Duodenal mucosa (tissue), 2 donors: ENCODE data around the gene DPYD.

Source experiments
- H3K27ac ChIP-seq: one replicate; pipeline ENCODE4 v1.7.0; 2013; ENCODE audit warnings: low read depth, low read length
- H3K27me3 ChIP-seq, 2 donors: one replicate each; pipeline ENCODE4 v1.7.0; 2013; ENCODE audit warnings: low read length in 2 of 2, control low read depth in 1 of 2; ENCODE audit not compliant: insufficient read depth in 2 of 2, control insufficient read depth in 1 of 2
- H3K36me3 ChIP-seq, 2 donors: one replicate each; pipeline ENCODE4 v1.7.0; 2013; ENCODE audit warnings: low read length in 2 of 2, control low read depth in 1 of 2; ENCODE audit not compliant: insufficient read depth in 2 of 2, control insufficient read depth in 1 of 2
- H3K4me1 ChIP-seq, 2 donors: one replicate each; pipeline ENCODE4 v1.7.0; 2013; ENCODE audit warnings: low read length in 2 of 2, control low read depth in 1 of 2; ENCODE audit not compliant: insufficient read depth in 2 of 2, control insufficient read depth in 1 of 2
- H3K4me3 ChIP-seq, 2 donors: one replicate each; pipeline ENCODE4 v1.7.0; 2013; ENCODE audit warnings: low read length in 2 of 2, low read depth in 1 of 2
- H3K9ac ChIP-seq, 2 donors: one replicate each; pipeline ENCODE4 v1.7.0; 2013; ENCODE audit warnings: low read length in 2 of 2, low read depth in 1 of 2
- H3K9me3 ChIP-seq, 2 donors: one replicate each; pipeline ENCODE4 v1.7.0; 2013; ENCODE audit warnings: low read length in 2 of 2, control low read depth in 1 of 2; ENCODE audit not compliant: control insufficient read depth in 1 of 2

DPYD gene

DNA sequence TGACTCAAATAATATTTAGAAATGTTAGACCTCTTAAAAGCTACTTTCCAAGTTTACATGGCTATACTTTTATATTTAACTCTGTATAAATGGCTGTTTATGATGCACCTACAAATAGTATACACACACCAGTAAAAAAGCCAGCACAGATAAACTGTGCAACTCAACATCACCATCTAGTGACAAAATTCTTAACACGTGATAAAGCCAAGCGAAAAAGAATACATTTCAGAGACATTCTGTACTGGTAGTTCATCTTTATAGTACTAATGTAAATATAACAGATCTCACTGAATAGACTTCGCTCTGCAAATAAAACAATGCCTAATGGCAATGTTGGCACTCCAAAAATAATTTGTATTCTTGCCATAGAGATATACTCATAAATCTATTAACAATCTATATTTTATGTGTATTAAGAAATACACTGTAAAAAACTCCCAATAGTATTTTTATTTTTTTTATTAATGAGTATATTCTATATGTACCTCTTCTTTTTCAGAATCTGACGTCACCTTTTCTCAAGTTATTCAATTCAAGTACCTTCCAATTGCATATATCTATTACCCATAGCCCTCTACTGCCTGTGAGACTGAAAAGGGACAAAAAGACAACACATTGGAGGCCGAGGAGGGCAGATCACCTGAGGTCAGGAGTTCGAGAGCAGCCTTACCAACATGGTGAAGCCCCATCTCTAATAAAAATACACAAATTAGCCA is 100.2 kb downstream of the DPYD start:
- Histone ChIP-seq H3K9me3 (no peaks in the 10 kb centered on the region), H3K36me3 (no peaks in the 10 kb centered on the region), H3K27me3 (no peaks in the 10 kb centered on the region)

DNA sequence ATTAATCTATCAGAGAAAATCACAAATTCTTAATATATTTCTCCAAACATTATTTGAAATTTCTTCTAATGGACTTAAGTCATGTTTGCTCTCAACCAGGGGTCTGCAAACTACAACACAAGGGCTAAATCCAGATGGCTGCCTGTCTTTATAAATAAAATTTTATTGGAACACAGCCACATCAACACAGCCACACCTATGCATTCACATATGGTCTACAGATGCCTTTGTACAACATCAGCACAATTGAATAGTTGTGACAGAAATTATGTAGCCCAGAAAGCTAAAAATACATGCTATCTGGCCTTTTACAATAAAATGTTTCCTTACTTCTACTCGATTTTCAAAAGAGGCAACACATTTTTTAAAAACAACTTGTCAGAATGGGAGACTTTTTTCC is 103.9 kb downstream of the DPYD start:
- Histone ChIP-seq H3K9ac (no peak overlapping the region), H3K4me3 (no peak overlapping the region), H3K9me3 (no peaks in the 10 kb centered on the region), H3K4me1 (no peaks in the 10 kb centered on the region), H3K36me3 (no peaks in the 10 kb centered on the region), H3K27me3 (no peaks in the 10 kb centered on the region), H3K27ac (no peak overlapping the region)

More for the DNA sequence above, 100.2 kb downstream of the DPYD start:
- Histone ChIP-seq H3K27ac (no peak overlapping the region), H3K9ac (no peak overlapping the region), H3K4me1 (no peaks in the 10 kb centered on the region), H3K4me3 (no peak overlapping the region)

DNA sequence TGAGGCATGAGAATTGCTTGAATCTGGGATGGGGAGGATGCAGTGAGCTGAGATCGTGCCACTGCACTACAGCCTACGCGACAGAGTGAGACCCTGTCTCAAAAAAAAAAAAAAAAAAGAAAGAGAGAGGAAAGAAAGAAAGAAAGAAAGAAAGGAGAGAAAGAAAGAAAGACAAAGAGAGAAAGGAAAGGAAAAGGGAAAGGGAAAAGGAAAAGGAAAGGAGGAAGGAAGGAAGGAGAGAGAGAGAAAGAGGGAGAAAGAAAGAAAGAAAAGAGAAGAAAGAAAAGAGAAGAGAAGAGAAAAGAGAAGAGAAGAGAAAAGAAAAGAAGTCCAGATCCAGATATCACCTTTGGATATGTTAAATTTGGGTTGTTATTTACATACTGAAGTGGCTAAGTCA is 106.0 kb downstream of the DPYD start:
- Histone ChIP-seq H3K27me3 (no peaks in the 10 kb centered on the region), H3K36me3 (no peaks in the 10 kb centered on the region), H3K4me1 (no peaks in the 10 kb centered on the region), H3K9me3 (no peaks in the 10 kb centered on the region), H3K9ac (no peak overlapping the region), H3K4me3 (no peak overlapping the region), H3K27ac (no peak overlapping the region)

DNA sequence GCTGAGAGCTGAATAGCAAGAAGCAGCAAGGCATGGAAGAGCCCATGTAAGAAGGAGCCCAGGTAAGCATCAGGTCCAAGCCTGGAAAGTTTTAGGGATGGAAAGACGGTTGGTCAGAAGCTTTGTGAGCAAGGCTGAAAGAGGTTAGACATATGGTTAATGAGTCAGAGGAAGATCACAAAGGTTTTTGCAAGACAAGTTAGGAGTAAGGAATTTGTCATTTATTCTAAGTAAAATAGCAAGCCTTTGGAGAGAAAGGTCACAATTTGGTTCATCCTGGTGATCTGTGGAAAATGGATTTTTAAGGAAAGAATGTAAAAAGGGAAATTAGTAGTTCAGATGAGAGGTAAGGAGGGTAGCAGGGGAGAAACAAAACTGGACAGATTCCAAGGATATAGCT is 106.7 kb downstream of the DPYD start:
- Histone ChIP-seq H3K4me3 (no peak overlapping the region), H3K9ac (no peak overlapping the region), H3K4me1 (no peaks in the 10 kb centered on the region), H3K36me3 (no peaks in the 10 kb centered on the region), H3K27me3 (no peaks in the 10 kb centered on the region), H3K27ac (no peak overlapping the region), H3K9me3 (no peaks in the 10 kb centered on the region)

DNA sequence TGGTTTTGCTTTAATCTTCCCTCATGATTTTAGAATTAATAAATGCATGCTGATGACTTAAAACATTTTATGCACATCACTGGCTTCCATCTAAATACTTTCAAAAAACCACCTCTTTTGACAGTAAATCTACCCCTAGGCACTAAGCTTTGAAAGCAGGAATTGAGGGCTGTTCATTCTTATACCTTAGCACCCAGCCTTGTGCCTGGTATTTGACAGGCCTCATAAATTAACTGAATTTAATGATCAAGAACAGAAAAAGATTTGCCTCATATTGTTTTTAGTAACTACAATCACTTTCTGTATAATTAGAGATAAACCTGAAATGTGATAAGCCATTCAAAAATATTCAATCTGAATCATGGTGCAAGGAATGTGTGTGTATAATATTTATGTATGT is 108.8 kb downstream of the DPYD start:
- H3K4me1 ChIP-seq, result no peaks in the 10 kb centered on the region
- H3K36me3 ChIP-seq, result no peaks in the 10 kb centered on the region
- H3K4me3 ChIP-seq, result no peak overlapping the region
- H3K27ac ChIP-seq, result no peak overlapping the region
- H3K27me3 ChIP-seq, result no peaks in the 10 kb centered on the region
- no peak overlapping the region for H3K9ac ChIP-seq
- H3K9me3 ChIP-seq, result no peaks in the 10 kb centered on the region

DNA sequence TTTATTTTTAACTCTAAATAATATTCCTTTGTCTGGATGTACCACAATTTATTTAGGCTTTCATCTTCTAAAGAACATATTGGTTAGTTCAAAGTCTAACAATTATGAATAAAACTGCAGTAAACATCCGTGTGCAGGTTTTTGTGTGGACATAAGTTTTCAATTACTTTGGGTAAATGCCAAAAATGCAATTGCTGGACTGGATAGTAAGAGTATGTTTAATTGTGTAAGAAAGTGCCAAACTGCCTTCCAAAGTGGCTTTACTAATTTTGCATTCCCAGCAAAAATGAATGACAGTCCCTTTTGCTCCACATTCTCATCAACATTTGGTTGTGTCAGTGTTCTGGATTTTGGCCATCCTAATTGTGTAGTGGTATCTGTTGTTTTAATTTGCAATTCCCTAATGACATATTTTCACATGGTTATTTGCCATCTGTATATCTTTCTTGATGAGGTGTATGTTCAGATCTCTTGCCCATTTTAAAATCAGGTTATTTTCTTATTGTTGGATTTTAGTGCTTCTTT is 113.8 kb downstream of the DPYD start:
- no peaks in the 10 kb centered on the region for H3K36me3 ChIP-seq
- no peaks in the 10 kb centered on the region for H3K4me1 ChIP-seq
- no peaks in the 10 kb centered on the region for H3K27me3 ChIP-seq
- H3K9ac ChIP-seq, result no peak overlapping the region
- H3K9me3 ChIP-seq, result no peaks in the 10 kb centered on the region
- no peak overlapping the region for H3K4me3 ChIP-seq
- H3K27ac ChIP-seq, result no peak overlapping the region

DNA sequence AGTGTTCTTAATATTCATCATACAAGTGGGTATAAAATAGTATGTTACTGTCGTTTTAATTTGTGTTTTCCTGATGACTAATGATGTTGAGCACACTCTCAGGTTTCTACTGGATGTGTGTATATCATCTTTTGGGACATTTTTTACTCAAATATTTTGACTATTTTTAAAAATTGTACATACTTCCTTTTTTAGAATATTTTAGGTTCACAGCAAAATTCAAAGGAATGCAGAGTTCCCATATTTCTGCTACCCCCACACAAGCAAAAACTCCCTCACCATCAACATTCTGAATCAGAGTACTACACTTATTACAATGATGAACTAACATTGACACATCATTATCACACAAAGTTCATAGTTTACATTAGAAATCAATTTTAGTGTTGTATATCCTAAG is 114.5 kb downstream of the DPYD start:
- Histone ChIP-seq H3K27me3 (no peaks in the 10 kb centered on the region), H3K4me1 (no peaks in the 10 kb centered on the region), H3K9me3 (no peaks in the 10 kb centered on the region), H3K27ac (no peak overlapping the region), H3K9ac (no peak overlapping the region), H3K36me3 (no peaks in the 10 kb centered on the region), H3K4me3 (no peak overlapping the region)

DNA sequence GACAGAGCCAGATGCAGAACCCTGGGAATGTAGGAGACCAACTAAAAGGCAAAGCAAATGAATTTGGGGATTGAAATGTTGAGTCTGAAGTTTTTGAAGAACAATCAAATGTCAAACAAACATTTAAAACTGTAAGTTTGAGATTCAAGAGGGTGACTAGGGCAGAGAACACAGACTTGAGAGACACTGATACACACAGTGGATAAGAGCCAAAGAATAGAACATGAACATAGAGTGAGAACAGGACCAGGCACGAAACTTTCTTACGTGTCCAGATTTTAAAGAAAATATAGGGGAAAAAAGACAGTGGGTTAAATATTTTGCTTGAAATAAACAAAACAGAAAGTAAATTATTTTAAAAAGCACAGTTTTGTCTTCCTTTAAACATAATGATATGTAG is 115.7 kb downstream of the DPYD start:
- H3K9me3 ChIP-seq, result no peaks in the 10 kb centered on the region
- H3K9ac ChIP-seq, result no peak overlapping the region
- H3K36me3 ChIP-seq, result no peaks in the 10 kb centered on the region
- no peaks in the 10 kb centered on the region for H3K4me1 ChIP-seq
- H3K4me3 ChIP-seq, result no peak overlapping the region
- no peak overlapping the region for H3K27ac ChIP-seq
- no peaks in the 10 kb centered on the region for H3K27me3 ChIP-seq

DNA sequence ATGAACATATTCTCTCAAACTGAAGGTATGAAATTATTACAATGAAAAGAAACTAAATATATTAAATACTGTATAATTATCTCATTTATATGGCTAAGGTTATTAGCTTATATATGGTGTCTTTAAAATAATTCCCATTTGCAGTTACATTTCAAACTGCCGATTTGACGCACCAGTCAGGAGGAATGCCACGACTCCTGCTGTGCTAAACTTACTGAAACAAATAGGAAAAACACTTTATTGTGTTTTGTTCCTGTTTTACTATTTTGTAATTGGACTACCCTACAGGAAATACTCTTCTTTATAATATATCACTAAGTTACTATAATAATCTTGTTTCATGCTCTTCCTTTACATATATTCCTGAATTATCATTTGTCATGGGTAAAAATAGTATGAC is 117.8 kb downstream of the DPYD start:
- Histone ChIP-seq H3K27me3 (no peaks in the 10 kb centered on the region), H3K36me3 (no peaks in the 10 kb centered on the region), H3K4me3 (no peak overlapping the region), H3K27ac (no peak overlapping the region), H3K9me3 (no peaks in the 10 kb centered on the region), H3K4me1 (no peaks in the 10 kb centered on the region), H3K9ac (no peak overlapping the region)

DNA sequence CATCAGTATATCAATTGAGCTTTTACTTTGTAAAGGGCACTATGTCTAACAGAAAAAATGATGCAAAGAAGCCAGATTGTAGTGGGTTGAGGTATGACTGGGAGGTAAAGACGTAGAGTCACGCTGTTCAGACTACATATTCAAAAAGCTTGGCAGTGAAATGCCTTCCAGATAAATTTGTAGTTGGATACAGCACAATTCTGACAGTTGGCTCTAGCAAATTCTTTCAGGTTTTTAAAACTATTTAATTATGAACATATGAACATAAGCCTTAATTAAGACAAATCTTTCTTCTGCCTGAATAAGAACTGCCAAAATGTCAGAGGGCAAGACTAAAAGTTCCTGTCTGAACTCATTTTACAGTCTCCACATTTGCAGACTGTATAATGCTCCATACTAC is 118.8 kb downstream of the DPYD start:
- H3K4me1 ChIP-seq, result peaks cover 0 to 6% of the 10 kb centered on the region in 2 donors
- no peaks in the 10 kb centered on the region for H3K36me3 ChIP-seq
- H3K9ac ChIP-seq, result no peak overlapping the region
- no peak overlapping the region for H3K4me3 ChIP-seq
- no peaks in the 10 kb centered on the region for H3K9me3 ChIP-seq
- no peak overlapping the region for H3K27ac ChIP-seq
- no peaks in the 10 kb centered on the region for H3K27me3 ChIP-seq
